ENCODE measurements around the gene DPP6.

Gene DPP6

GRCh38 chr7:154451480-154452457 is 399.6 kb downstream of the DPP6 start:
- H3K27me3 ChIP-seq (ENCODE audit: control insufficient read depth in 1 of 2, insufficient read depth in 2 of 2, low read length in 2 of 2) = no peaks in the 10 kb centered on the region
- H3K9ac ChIP-seq (ENCODE audit: low read depth in 1 of 2, low read length in 2 of 2) = no peak overlapping the region
- H3K4me1 ChIP-seq (ENCODE audit: control insufficient read depth in 1 of 2, insufficient read depth in 2 of 2, low read length in 2 of 2) = no peaks in the 10 kb centered on the region
- peaks cover 23 to 30% of the 10 kb centered on the region in 2 donors for H3K9me3 ChIP-seq (ENCODE audit: control insufficient read depth in 1 of 2, low read length in 2 of 2)
- no peaks in the 10 kb centered on the region for H3K36me3 ChIP-seq (ENCODE audit: control insufficient read depth in 1 of 2, insufficient read depth in 2 of 2, low read length in 2 of 2)
- H3K27ac ChIP-seq (ENCODE audit: low read depth, low read length) = no peak overlapping the region
- H3K4me3 ChIP-seq (ENCODE audit: low read depth in 1 of 2, low read length in 2 of 2) = no peak overlapping the region

- no peaks in the 10 kb centered on the region for H3K36me3 ChIP-seq (ENCODE audit: control insufficient read depth in 1 of 2, insufficient read depth in 2 of 2, low read length in 2 of 2)
- H3K27ac ChIP-seq (ENCODE audit: low read depth, low read length) = no peak overlapping the region
- H3K27me3 ChIP-seq (ENCODE audit: control insufficient read depth in 1 of 2, insufficient read depth in 2 of 2, low read length in 2 of 2) = no peaks in the 10 kb centered on the region
- H3K9ac ChIP-seq (ENCODE audit: low read depth in 1 of 2, low read length in 2 of 2) = no peak overlapping the region
- peaks cover 16 to 17% of the 10 kb centered on the region in 2 donors for H3K9me3 ChIP-seq (ENCODE audit: control insufficient read depth in 1 of 2, low read length in 2 of 2)
- H3K4me1 ChIP-seq (ENCODE audit: control insufficient read depth in 1 of 2, insufficient read depth in 2 of 2, low read length in 2 of 2) = no peaks in the 10 kb centered on the region
- no peak overlapping the region for H3K4me3 ChIP-seq (ENCODE audit: low read depth in 1 of 2, low read length in 2 of 2)
Observed at GRCh38 chr7:154463794-154464193, 411.6 kb downstream of the DPP6 start.

- H3K27ac ChIP-seq (ENCODE audit: low read depth, low read length) = no peak overlapping the region
- no peaks in the 10 kb centered on the region for H3K27me3 ChIP-seq (ENCODE audit: control insufficient read depth in 1 of 2, insufficient read depth in 2 of 2, low read length in 2 of 2)
- H3K4me1 ChIP-seq (ENCODE audit: control insufficient read depth in 1 of 2, insufficient read depth in 2 of 2, low read length in 2 of 2) = no peaks in the 10 kb centered on the region
- H3K9ac ChIP-seq (ENCODE audit: low read depth in 1 of 2, low read length in 2 of 2) = no peak overlapping the region
- no peaks in the 10 kb centered on the region for H3K36me3 ChIP-seq (ENCODE audit: control insufficient read depth in 1 of 2, insufficient read depth in 2 of 2, low read length in 2 of 2)
- peaks cover 8 to 12% of the 10 kb centered on the region in 2 donors for H3K9me3 ChIP-seq (ENCODE audit: control insufficient read depth in 1 of 2, low read length in 2 of 2)
- no peak overlapping the region for H3K4me3 ChIP-seq (ENCODE audit: low read depth in 1 of 2, low read length in 2 of 2)
Observed at GRCh38 chr7:154469652-154470051, 417.5 kb downstream of the DPP6 start.

- H3K9me3 ChIP-seq (ENCODE audit: control insufficient read depth in 1 of 2, low read length in 2 of 2) = peaks cover 0 to 7% of the 10 kb centered on the region in 2 donors
- no peaks in the 10 kb centered on the region for H3K36me3 ChIP-seq (ENCODE audit: control insufficient read depth in 1 of 2, insufficient read depth in 2 of 2, low read length in 2 of 2)
- H3K9ac ChIP-seq (ENCODE audit: low read depth in 1 of 2, low read length in 2 of 2) = no peak overlapping the region
- H3K4me1 ChIP-seq (ENCODE audit: control insufficient read depth in 1 of 2, insufficient read depth in 2 of 2, low read length in 2 of 2) = no peaks in the 10 kb centered on the region
- H3K27me3 ChIP-seq (ENCODE audit: control insufficient read depth in 1 of 2, insufficient read depth in 2 of 2, low read length in 2 of 2) = no peaks in the 10 kb centered on the region
- H3K27ac ChIP-seq (ENCODE audit: low read depth, low read length) = no peak overlapping the region
- no peak overlapping the region for H3K4me3 ChIP-seq (ENCODE audit: low read depth in 1 of 2, low read length in 2 of 2)
Observed at GRCh38 chr7:154472343-154472742, 420.1 kb downstream of the DPP6 start.

GRCh38 chr7:154473360-154473759 is 421.2 kb downstream of the DPP6 start:
- no peaks in the 10 kb centered on the region for H3K36me3 ChIP-seq (ENCODE audit: control insufficient read depth in 1 of 2, insufficient read depth in 2 of 2, low read length in 2 of 2)

GRCh38 chr7:154474903-154475520 is 422.8 kb downstream of the DPP6 start:
- H3K9me3 ChIP-seq (ENCODE audit: control insufficient read depth in 1 of 2, low read length in 2 of 2) = peaks cover 0 to under 1% of the 10 kb centered on the region in 2 donors
- H3K27me3 ChIP-seq (ENCODE audit: control insufficient read depth in 1 of 2, insufficient read depth in 2 of 2, low read length in 2 of 2) = no peaks in the 10 kb centered on the region
- H3K4me3 ChIP-seq (ENCODE audit: low read depth in 1 of 2, low read length in 2 of 2) = no peak overlapping the region
- H3K4me1 ChIP-seq (ENCODE audit: control insufficient read depth in 1 of 2, insufficient read depth in 2 of 2, low read length in 2 of 2) = no peaks in the 10 kb centered on the region
- no peaks in the 10 kb centered on the region for H3K36me3 ChIP-seq (ENCODE audit: control insufficient read depth in 1 of 2, insufficient read depth in 2 of 2, low read length in 2 of 2)
- no peak overlapping the region for H3K27ac ChIP-seq (ENCODE audit: low read depth, low read length)
- no peak overlapping the region for H3K9ac ChIP-seq (ENCODE audit: low read depth in 1 of 2, low read length in 2 of 2)

More at GRCh38 chr7:154473360-154473759, 421.2 kb downstream of the DPP6 start:
- Histone ChIP-seq H3K4me1 (ENCODE audit: control insufficient read depth in 1 of 2, insufficient read depth in 2 of 2, low read length in 2 of 2) (no peaks in the 10 kb centered on the region), H3K27me3 (ENCODE audit: control insufficient read depth in 1 of 2, insufficient read depth in 2 of 2, low read length in 2 of 2) (no peaks in the 10 kb centered on the region), H3K9me3 (ENCODE audit: control insufficient read depth in 1 of 2, low read length in 2 of 2) (peaks cover 0 to 2% of the 10 kb centered on the region in 2 donors), H3K4me3 (ENCODE audit: low read depth in 1 of 2, low read length in 2 of 2) (no peak overlapping the region), H3K9ac (ENCODE audit: low read depth in 1 of 2, low read length in 2 of 2) (no peak overlapping the region), H3K27ac (ENCODE audit: low read depth, low read length) (no peak overlapping the region)

GRCh38 chr7:154475864-154476263 is 423.7 kb downstream of the DPP6 start:
- Histone ChIP-seq H3K27ac (ENCODE audit: low read depth, low read length) (no peak overlapping the region), H3K27me3 (ENCODE audit: control insufficient read depth in 1 of 2, insufficient read depth in 2 of 2, low read length in 2 of 2) (no peaks in the 10 kb centered on the region), H3K4me3 (ENCODE audit: low read depth in 1 of 2, low read length in 2 of 2) (no peak overlapping the region)

GRCh38 chr7:154480817-154481216 is 428.6 kb downstream of the DPP6 start:
- no peak overlapping the region for H3K27ac ChIP-seq (ENCODE audit: low read depth, low read length)
- no peaks in the 10 kb centered on the region for H3K27me3 ChIP-seq (ENCODE audit: control insufficient read depth in 1 of 2, insufficient read depth in 2 of 2, low read length in 2 of 2)
- H3K4me3 ChIP-seq (ENCODE audit: low read depth in 1 of 2, low read length in 2 of 2) = no peak overlapping the region
- no peaks in the 10 kb centered on the region for H3K4me1 ChIP-seq (ENCODE audit: control insufficient read depth in 1 of 2, insufficient read depth in 2 of 2, low read length in 2 of 2)
- H3K9me3 ChIP-seq (ENCODE audit: control insufficient read depth in 1 of 2, low read length in 2 of 2) = peaks cover 3 to 12% of the 10 kb centered on the region in 2 donors
- no peak overlapping the region for H3K9ac ChIP-seq (ENCODE audit: low read depth in 1 of 2, low read length in 2 of 2)
- H3K36me3 ChIP-seq (ENCODE audit: control insufficient read depth in 1 of 2, insufficient read depth in 2 of 2, low read length in 2 of 2) = no peaks in the 10 kb centered on the region

More at GRCh38 chr7:154475864-154476263, 423.7 kb downstream of the DPP6 start:
- Histone ChIP-seq H3K9ac (ENCODE audit: low read depth in 1 of 2, low read length in 2 of 2) (no peak overlapping the region), H3K9me3 (ENCODE audit: control insufficient read depth in 1 of 2, low read length in 2 of 2) (peaks cover 0 to 3% of the 10 kb centered on the region in 2 donors), H3K36me3 (ENCODE audit: control insufficient read depth in 1 of 2, insufficient read depth in 2 of 2, low read length in 2 of 2) (no peaks in the 10 kb centered on the region), H3K4me1 (ENCODE audit: control insufficient read depth in 1 of 2, insufficient read depth in 2 of 2, low read length in 2 of 2) (no peaks in the 10 kb centered on the region)

GRCh38 chr7:154482863-154483262 is 430.7 kb downstream of the DPP6 start:
- no peak overlapping the region for H3K4me3 ChIP-seq (ENCODE audit: low read depth in 1 of 2, low read length in 2 of 2)
- H3K36me3 ChIP-seq (ENCODE audit: control insufficient read depth in 1 of 2, insufficient read depth in 2 of 2, low read length in 2 of 2) = no peaks in the 10 kb centered on the region
- no peaks in the 10 kb centered on the region for H3K27me3 ChIP-seq (ENCODE audit: control insufficient read depth in 1 of 2, insufficient read depth in 2 of 2, low read length in 2 of 2)
- no peaks in the 10 kb centered on the region for H3K4me1 ChIP-seq (ENCODE audit: control insufficient read depth in 1 of 2, insufficient read depth in 2 of 2, low read length in 2 of 2)
- no peak overlapping the region for H3K9ac ChIP-seq (ENCODE audit: low read depth in 1 of 2, low read length in 2 of 2)
- no peak overlapping the region for H3K27ac ChIP-seq (ENCODE audit: low read depth, low read length)
- peaks cover 9 to 12% of the 10 kb centered on the region in 2 donors for H3K9me3 ChIP-seq (ENCODE audit: control insufficient read depth in 1 of 2, low read length in 2 of 2)

GRCh38 chr7:154484406-154484805 is 432.2 kb downstream of the DPP6 start:
- H3K4me1 ChIP-seq (ENCODE audit: control insufficient read depth in 1 of 2, insufficient read depth in 2 of 2, low read length in 2 of 2) = no peaks in the 10 kb centered on the region
- no peak overlapping the region for H3K4me3 ChIP-seq (ENCODE audit: low read depth in 1 of 2, low read length in 2 of 2)
- H3K27me3 ChIP-seq (ENCODE audit: control insufficient read depth in 1 of 2, insufficient read depth in 2 of 2, low read length in 2 of 2) = no peaks in the 10 kb centered on the region
- no peaks in the 10 kb centered on the region for H3K36me3 ChIP-seq (ENCODE audit: control insufficient read depth in 1 of 2, insufficient read depth in 2 of 2, low read length in 2 of 2)
- H3K27ac ChIP-seq (ENCODE audit: low read depth, low read length) = no peak overlapping the region
- no peak overlapping the region for H3K9ac ChIP-seq (ENCODE audit: low read depth in 1 of 2, low read length in 2 of 2)
- peaks cover 9 to 13% of the 10 kb centered on the region in 2 donors for H3K9me3 ChIP-seq (ENCODE audit: control insufficient read depth in 1 of 2, low read length in 2 of 2)
